ENCODE results near the gene CLDN19.

The CLDN19 gene

GRCh38 chr1:42698081-42698813 is 41.8 kb downstream of the CLDN19 start:
- no peaks in the 10 kb centered on the region for H3K9me3 ChIP-seq (ENCODE audit: insufficient read depth, low read depth, low read length)
- H3K36me3 ChIP-seq (ENCODE audit: insufficient read depth, low read length): peaks cover 99% of the 10 kb centered on the region
- H3K4me2 ChIP-seq (ENCODE audit: low read depth, low read length, poor library complexity, severe bottlenecking): no peak overlapping the region
- no peak overlapping the region for H3K4me3 ChIP-seq (ENCODE audit: low read length, poor library complexity, severe bottlenecking)
- H3K4me1 ChIP-seq (ENCODE audit: insufficient read depth, low read length, poor library complexity, severe bottlenecking): no peaks in the 10 kb centered on the region
- no peaks in the 10 kb centered on the region for H3K9me2 ChIP-seq (replicated peaks; ENCODE audit: low read depth, low read length)
- 0 out of 2 replicates have a peak, but pooled peaks cover 2% of the 10 kb centered on the region for H3F3A ChIP-seq (ENCODE audit: low read depth)
- peaks cover 67% of the 10 kb centered on the region for H3K79me2 ChIP-seq (ENCODE audit: insufficient read depth, low read length)
- TF ChIP-seq CTCF (conservative IDR thresholded peaks at IDR 0.05; ENCODE audit: low read length) (no peak), EZH2phosphoT487 (IDR thresholded peaks at IDR 0.05; ENCODE audit: borderline replicate concordance) (no peak)
- H3K27me3 ChIP-seq (ENCODE audit: insufficient read depth, low read length, poor library complexity, severe bottlenecking): no peaks in the 10 kb centered on the region
- peaks cover 82% of the 10 kb centered on the region for H4K20me1 ChIP-seq (ENCODE audit: insufficient read depth, low read length, poor library complexity, severe bottlenecking)
- no peak overlapping the region for H3K9ac ChIP-seq (ENCODE audit: low read depth, low read length, poor library complexity, severe bottlenecking)
- H2AFZ ChIP-seq (ENCODE audit: low read length): no peak overlapping the region

DNA sequence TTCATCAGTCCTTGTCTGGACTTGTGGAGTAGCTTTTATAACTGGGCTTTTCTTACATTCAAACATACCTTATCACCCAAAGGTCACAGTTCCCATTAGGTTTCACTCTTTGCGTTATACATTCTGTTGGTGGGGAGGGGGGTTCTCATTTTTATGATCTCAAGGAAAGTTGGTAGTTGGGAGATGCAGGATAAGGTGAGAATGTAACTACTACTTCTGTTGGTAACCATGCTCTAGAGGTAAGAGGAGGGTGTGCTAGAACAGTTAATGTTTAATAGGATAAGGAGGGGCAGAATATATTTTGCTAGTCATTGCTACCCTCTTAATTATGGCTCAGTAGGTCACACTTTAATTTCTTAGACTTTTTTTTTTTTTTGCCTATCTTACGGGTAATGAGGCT is 47.1 kb downstream of the CLDN19 start:
- Histone ChIP-seq H3K4me1 (ENCODE audit: insufficient read depth, low read length, poor library complexity, severe bottlenecking) (peaks cover 45% of the 10 kb centered on the region), H3K36me3 (ENCODE audit: insufficient read depth, low read length) (peaks cover 65% of the 10 kb centered on the region), H3K79me2 (ENCODE audit: insufficient read depth, low read length) (peaks cover 100% of the 10 kb centered on the region), H3K9me2 (replicated peaks; ENCODE audit: low read depth, low read length) (no peaks in the 10 kb centered on the region), H3K9me3 (ENCODE audit: insufficient read depth, low read depth, low read length) (no peaks in the 10 kb centered on the region), H3K4me2 (ENCODE audit: low read depth, low read length, poor library complexity, severe bottlenecking) (peak overlapping the region; percentile 99), H4K20me1 (ENCODE audit: insufficient read depth, low read length, poor library complexity, severe bottlenecking) (peaks cover 97% of the 10 kb centered on the region), H3K4me3 (ENCODE audit: low read length, poor library complexity, severe bottlenecking) (peak overlapping the region; percentile 25), H3K27me3 (ENCODE audit: insufficient read depth, low read length, poor library complexity, severe bottlenecking) (no peaks in the 10 kb centered on the region), H3F3A (ENCODE audit: low read depth) (no peaks in the 10 kb centered on the region), H2AFZ (ENCODE audit: low read length) (no peak overlapping the region), H3K9ac (ENCODE audit: low read depth, low read length, poor library complexity, severe bottlenecking) (peak overlapping the region; percentile 4)
- no peak for TF ChIP-seq CTCF (conservative IDR thresholded peaks at IDR 0.05; ENCODE audit: low read length)
- no peak for TF ChIP-seq EZH2phosphoT487 (IDR thresholded peaks at IDR 0.05; ENCODE audit: borderline replicate concordance)

DNA sequence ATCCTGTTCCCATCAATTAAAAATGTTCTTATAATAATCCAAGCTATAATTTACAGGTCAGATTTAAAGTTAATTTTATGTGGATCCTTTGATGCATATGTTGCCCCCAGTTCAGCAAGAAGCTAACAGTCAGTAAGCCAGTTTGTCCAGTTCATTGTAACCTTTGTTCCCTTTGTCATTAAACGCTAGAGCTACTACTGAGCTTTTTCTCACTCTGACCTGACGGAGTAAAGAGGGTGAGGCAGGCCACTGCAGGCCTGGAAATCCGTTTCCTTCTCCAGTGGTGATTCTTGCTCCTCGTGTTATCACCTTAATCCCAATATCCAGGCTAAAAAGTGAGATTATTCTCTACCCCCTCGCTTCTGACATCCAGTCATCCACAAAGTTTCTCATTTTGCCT is 47.6 kb downstream of the CLDN19 start:
- peaks cover 100% of the 10 kb centered on the region for H3K79me2 ChIP-seq (ENCODE audit: insufficient read depth, low read length)
- no peaks in the 10 kb centered on the region for H3K9me3 ChIP-seq (ENCODE audit: insufficient read depth, low read depth, low read length)
- H3K27me3 ChIP-seq (ENCODE audit: insufficient read depth, low read length, poor library complexity, severe bottlenecking): no peaks in the 10 kb centered on the region
- H4K20me1 ChIP-seq (ENCODE audit: insufficient read depth, low read length, poor library complexity, severe bottlenecking): peaks cover 97% of the 10 kb centered on the region
- H3K36me3 ChIP-seq (ENCODE audit: insufficient read depth, low read length): peaks cover 65% of the 10 kb centered on the region
- TF ChIP-seq CTCF (conservative IDR thresholded peaks at IDR 0.05; ENCODE audit: low read length) (no peak), EZH2phosphoT487 (IDR thresholded peaks at IDR 0.05; ENCODE audit: borderline replicate concordance) (no peak)
- peak overlapping the region; percentile 25 for H3K4me3 ChIP-seq (ENCODE audit: low read length, poor library complexity, severe bottlenecking)
- H3K9ac ChIP-seq (ENCODE audit: low read depth, low read length, poor library complexity, severe bottlenecking): peak overlapping the region; percentile 4
- H2AFZ ChIP-seq (ENCODE audit: low read length): no peak overlapping the region
- no peaks in the 10 kb centered on the region for H3F3A ChIP-seq (ENCODE audit: low read depth)
- H3K4me1 ChIP-seq (ENCODE audit: insufficient read depth, low read length, poor library complexity, severe bottlenecking): peaks cover 49% of the 10 kb centered on the region
- no peaks in the 10 kb centered on the region for H3K9me2 ChIP-seq (replicated peaks; ENCODE audit: low read depth, low read length)
- H3K4me2 ChIP-seq (ENCODE audit: low read depth, low read length, poor library complexity, severe bottlenecking): peak overlapping the region; percentile 99
